HG02981 (cell line): ENCODE results near the gene WDR62.

ENCODE experiments used
- ATAC-seq: cut with Tn5 transposase; IDR thresholded peaks from one replicate; pipeline ENCODE4 v1.9.1; 2021; ENCODE audit warnings: mild to moderate bottlenecking, moderate library complexity; ENCODE audit not compliant: unreplicated experiment

WDR62 gene

DNA sequence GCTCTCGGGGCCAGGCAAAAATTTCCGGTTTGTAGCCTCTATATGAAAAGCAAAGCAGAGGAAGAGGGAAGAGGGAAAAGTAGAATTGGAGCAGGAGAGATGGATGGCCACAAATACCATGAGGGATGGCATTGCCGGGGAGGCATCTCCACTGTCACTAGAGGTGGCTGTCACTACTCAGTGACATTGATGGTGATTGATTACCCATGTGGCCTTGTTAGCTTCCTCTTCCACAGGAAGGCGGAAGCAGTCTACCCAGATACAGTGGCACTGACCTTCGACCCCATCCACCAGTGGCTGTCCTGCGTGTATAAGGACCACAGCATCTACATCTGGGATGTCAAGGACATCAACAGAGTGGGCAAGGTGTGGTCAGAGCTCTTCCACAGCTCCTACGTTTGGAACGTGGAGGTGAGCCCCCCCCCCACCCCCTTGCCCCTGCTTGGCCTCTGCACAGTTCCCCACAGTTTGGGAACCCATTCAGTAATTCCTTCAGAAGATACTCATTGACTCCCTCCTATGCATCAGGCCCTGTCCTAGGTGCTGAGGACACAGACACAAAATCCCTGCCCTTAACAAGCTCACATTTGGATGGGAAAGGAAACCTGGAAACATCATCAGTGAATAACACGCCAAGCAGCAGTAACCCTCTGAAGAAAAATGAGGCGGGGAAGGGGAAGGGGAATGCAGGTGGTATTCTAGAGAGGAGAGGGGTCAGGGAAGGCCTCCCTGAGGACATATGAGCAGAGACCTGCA is 18.6 kb downstream of the WDR62 start:
- ATAC-seq, result no peak

GRCh38 chr19:36079389-36079945 is 24.8 kb downstream of the WDR62 start:
- ATAC-seq, result no peak

- no peak for ATAC-seq
These were observed 26.7 kb downstream of the WDR62 start for GRCh38 chr19:36081385-36081784.

GRCh38 chr19:36081894-36082293 is 27.2 kb downstream of the WDR62 start:
- no peak for ATAC-seq

DNA sequence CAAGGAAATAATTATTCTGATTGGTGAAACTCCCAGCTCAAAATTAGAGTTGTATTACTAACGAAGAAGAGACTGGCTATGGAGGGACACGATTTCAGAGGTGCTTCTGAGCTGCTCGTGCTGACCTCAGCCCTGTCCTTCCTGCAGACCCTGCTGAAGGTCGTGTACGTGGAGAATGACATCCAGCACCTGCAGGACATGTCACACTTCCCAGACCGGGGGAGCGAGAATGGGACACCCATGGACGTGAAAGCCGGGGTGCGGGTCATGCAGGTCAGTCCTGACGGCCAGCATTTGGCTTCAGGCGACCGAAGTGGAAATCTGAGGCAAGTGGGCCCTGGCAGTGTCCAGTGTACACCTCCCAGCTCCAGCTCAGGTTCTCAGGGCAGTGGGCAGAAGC is 28.2 kb downstream of the WDR62 start:
- no peak for ATAC-seq

- no peak for ATAC-seq
These were observed 29.7 kb downstream of the WDR62 start for GRCh38 chr19:36084231-36085009.

DNA sequence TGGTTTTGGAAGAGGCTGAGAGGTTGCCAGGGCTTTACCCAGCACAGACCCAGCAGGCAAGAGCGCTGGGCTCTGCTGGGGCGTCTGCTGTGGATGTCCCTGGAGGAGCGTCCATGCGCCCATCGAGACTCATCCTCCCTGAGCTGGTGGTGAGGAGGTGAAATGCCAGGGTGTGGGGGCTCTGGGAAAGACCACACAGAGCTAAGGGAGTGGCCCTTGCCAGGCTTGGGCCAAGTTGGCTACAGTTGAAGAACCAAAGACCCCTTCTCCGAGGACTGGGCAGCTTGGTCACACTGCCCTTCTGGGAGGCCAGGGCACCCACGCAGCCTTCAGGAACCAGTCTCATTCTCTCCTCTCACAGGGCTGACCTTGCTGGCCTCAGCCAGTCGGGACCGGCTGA is 31.6 kb downstream of the WDR62 start:
- no peak for ATAC-seq

DNA sequence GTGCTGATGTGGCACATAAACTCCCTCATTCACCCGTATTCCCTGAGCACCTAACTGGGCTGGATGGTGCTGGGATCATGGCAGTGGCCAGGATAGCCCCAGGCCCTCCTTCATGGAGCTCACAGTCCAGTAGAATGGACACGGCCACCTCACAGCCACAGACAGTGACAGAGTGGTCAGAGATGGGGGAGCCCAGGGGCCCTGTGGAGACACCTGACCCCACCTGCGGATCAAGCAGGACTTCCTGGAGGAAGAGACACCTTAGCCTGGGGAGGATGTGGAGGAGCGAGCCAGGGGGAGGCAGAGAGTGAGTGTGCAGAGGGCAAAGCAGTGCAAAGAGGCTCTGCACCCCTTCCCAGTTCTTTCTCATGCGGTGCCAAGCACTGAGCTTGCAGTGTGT is 35.1 kb downstream of the WDR62 start:
- ATAC-seq, result no peak

DNA sequence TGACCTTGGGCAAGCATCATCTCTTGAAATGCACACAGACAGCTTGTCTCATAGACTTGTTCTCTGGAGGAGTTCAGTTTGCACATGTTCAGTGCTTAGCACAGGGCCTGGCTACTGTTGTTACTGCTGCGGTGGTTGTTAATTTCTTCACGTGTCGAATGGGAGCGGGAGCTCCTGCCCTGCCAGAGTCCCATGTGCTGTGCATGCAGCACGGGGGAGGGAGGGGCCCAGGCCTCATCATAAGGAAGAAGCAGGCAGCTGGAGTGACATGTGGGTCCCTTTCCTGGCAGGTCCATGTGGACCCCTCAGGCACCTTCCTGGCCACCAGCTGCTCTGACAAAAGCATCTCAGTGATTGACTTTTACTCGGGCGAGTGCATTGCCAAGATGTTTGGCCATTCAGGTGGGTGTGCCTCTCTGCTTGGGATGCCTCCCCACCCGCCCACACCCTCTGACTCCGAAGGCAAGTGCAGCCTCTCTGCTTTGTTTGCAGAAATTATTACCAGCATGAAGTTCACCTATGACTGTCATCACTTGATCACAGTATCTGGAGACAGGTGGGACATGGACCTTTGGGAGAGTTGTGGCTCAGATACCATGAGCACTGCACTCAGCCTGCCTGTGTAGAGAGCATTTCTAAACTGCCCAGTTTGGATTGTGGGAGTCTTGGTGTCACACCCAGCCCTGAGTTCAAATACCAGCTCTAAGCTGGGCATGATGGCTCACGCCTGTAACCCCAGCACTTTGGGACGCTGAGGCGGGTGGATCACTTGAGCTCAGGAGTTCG is 36.4 kb downstream of the WDR62 start:
- no peak for ATAC-seq

DNA sequence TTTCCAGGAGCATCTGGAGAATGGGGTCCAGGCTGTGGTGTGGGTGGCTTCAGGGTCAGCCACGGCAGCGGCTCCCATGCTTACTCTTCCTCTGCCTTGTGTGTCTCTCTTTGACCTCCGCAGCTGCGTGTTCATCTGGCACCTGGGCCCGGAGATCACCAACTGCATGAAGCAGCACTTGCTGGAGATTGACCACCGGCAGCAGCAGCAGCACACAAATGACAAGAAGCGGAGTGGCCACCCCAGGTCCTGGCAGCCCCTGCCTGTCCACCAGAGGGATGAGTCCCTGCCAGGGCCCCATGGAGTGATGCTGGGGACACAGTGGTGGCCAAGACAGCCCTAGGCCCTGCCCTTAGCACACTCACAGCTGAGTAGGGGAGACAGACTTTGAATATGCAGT is 37.9 kb downstream of the WDR62 start:
- ATAC-seq, result no peak

DNA sequence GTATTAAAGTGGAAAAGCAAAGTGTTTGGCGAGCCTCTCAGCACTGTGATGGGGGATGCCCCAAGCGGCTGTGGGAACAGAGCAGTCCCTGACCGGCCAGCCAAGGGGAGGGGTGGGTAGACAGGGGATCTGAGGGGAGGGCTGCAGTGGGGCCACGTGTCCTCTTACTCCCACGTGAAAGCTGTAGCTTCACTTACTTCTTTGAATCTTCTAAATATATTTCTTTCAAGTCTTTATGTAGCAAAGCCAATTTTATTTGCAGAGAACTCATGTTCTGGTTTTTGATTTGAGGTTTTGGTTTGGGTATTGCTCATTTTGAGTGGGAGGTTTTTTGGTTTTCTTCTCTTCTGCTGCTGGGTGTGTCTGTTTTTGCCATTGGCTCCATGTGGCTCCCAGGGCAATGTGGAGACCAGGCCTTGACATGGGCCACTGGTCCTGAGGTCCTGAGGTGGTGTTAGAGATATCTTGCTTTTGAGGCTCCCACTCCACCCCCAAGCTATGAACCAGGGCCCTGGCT is 38.5 kb downstream of the WDR62 start:
- ATAC-seq, result no peak

GRCh38 chr19:36093687-36094086 is 39.0 kb downstream of the WDR62 start:
- no peak for ATAC-seq

- ATAC-seq, result no peak
These were observed 42.3 kb downstream of the WDR62 start for GRCh38 chr19:36097036-36097435.

- no peak for ATAC-seq
These were observed 44.6 kb downstream of the WDR62 start for GRCh38 chr19:36099166-36099785.

- no peak for ATAC-seq
These were observed 45.8 kb downstream of the WDR62 start for GRCh38 chr19:36100476-36100875.

DNA sequence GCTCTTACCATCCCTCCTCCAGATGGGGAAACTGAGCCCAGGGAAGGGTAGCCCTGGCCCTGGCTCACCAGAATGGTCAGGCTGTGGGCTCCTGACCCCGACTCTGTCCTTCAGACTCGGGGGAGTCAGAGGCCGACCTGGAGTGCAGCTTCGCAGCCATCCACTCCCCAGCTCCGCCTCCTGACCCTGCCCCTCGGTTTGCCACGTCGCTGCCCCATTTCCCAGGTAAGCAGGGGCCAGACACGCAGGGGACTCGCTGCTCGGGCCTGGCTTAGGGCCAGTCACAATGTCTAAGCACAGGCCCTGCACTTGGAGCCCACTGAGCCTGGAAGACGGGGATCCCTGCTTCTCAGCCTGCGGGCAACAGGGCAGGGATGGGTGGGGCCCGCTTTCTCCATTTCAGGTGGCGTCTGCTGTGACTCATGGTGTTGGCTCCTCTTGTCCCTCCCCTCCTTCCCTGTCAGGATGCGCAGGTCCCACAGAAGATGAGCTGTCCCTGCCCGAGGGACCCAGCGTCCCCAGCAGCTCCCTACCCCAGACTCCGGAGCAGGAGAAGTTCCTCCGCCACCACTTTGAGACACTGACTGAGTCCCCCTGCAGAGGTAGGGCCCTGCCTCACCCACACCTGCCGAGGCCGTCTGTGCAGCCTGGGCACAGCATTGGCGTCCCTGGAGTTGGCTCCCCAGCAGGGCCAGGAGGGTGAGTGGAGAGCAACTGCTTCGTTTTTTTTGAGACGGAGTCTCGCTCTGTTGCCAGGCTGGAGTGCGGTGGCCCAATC is 47.0 kb downstream of the WDR62 start:
- no peak for ATAC-seq

- no peak for ATAC-seq
These were observed 48.4 kb downstream of the WDR62 start for GRCh38 chr19:36103040-36103626.

GRCh38 chr19:36103842-36104552 is 49.3 kb downstream of the WDR62 start:
- no peak for ATAC-seq

DNA sequence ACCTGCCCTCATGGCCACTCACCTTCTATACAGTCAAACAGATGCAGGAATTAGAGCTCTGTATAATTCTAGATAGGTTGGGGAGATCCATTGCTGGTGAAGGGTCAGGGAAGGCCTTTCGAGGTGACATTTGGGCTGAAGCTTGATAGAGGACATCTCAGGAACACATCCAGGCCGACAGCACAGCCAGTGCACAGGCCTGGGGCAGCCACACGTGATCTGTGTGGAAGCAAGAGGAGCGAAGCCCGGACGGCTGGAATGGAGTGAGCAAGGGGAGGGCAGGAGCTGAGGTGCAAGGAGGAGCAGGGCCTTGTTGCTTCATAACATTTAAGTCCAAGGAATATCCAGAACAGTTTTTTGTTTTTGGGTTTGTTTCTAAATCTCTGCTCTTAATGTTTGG is 51.7 kb downstream of the WDR62 start:
- no peak for ATAC-seq
